Germinal center (tissue), 1 donor: Measurements from ENCODE around the gene CAMTA1.

ENCODE experiments used
- DNase-seq: peaks from one replicate; pipeline ENCODE4 v3.0.0; 2012; ENCODE audit warnings: mixed read lengths, low spot score

The CAMTA1 gene

DNA sequence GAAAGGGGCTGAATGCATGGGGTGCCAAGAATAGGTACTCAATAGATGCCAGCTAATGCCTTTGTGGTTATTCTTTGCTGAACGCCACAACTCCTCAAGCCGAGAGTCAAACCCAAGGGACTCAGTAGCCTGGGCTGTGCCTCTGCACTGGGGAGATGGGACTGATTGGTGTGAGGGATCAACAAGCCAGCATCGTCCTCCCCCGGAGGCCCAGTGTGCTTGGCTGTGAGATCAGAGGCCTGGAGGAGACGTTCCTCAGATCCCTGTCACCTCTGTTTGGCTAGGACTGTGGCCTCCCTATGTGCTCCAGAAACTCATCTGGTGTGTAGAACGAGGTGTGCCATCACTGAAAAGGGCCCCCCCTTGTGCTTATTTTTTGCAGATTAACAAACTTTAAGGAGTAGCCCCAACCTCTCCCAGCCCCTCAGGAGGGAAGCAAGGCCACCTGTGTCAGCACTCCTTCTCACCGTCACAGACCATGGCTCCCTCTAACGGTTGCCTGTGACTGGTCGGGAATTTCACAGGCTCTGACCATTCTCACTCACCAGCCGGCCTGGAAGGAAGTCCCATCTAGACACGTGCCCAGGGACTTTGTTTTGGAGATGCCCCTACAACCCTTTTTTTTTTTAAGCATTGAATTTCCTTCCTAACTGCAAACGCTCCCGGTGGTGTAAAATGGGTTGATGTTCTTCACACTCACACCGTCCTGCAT, 791.8 kb downstream of the CAMTA1 start:
- DNase-seq, result no peak

DNA sequence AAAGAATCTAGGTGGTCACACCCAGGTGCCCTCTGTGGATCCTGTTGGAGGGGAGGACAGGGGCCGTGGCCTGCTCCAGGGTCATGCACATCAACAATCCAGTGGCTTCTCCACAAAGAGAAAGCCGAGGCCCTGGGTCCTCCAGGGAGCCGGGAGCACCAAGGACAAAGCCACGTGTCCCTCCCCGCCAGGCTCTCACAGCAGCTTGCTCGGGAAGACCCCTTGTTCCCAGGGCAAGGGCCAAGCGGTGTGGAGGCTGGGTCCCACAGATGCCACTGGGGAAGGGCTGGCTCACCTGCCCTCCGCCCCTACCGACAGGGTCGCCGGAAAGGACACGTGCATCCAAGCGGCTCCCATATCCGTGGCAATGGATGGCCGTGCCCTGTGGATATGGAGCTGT, 793.0 kb downstream of the CAMTA1 start:
- no peak for DNase-seq

DNA sequence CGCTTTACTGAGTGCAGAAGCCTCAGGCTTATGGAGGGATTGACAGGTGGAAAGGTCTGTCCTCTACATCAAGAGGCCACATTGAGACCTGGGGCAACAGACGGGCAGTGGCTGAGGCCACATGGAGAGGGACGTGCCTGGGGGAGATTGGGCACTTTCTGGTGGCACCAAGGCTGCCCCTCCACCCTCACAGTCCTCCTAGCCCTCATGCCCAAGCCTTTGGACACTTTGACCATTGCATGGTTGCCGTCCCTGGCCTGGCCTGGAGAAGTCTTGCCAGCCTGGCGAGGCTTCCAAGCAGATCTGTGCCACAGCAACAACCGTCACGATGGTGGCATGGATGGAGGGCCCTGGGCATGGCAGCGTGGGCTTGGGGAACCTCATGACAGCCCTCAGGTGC, 793.8 kb downstream of the CAMTA1 start:
- DNase-seq, result no peak

DNA sequence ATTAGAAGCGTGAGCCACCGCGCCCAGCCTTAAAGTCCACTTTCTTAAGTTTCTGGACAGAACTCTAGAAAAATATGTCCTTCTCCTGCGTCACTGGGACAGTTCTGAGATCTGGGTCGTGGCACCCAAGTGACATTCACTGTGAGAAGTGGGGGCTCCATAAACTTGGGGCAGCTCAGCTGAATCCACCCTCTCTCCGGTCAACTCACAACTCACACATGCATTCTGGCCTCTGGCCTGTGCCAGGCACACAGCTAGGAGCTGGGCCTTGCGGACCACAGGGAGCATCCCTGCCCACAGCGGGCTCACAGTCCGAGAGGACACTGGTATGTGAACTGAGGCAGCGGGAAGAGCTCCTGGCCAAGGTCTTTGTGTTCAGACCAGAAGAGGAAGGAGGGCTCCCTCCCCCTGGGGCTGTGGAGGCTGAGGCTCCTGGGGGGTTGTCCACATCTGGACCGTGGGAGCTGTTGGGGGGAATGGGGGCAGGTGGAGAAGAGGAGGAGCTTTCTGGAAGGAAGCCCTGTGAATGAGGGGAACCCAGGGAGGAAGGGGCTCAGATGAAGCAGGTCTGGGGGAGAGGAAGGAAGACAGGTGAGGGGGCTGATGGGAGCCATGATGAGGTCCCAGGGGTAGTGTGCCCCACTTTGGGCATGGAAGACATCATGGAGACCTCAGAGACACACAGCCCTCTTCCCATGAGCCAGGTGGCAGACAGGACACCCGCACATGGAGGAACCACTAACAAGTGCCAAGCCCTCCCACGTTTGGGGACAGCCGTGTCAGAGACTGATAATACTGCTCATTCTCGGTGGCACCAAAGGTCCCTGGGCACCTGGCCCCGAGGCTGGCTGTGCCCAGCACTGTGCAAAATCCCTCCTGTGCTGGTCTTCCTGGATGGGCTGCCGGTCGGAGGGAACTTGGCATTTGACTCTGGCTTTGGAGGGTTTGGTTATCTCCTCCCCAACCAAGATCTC, 794.9 kb downstream of the CAMTA1 start:
- DNase-seq, result no peak

DNA sequence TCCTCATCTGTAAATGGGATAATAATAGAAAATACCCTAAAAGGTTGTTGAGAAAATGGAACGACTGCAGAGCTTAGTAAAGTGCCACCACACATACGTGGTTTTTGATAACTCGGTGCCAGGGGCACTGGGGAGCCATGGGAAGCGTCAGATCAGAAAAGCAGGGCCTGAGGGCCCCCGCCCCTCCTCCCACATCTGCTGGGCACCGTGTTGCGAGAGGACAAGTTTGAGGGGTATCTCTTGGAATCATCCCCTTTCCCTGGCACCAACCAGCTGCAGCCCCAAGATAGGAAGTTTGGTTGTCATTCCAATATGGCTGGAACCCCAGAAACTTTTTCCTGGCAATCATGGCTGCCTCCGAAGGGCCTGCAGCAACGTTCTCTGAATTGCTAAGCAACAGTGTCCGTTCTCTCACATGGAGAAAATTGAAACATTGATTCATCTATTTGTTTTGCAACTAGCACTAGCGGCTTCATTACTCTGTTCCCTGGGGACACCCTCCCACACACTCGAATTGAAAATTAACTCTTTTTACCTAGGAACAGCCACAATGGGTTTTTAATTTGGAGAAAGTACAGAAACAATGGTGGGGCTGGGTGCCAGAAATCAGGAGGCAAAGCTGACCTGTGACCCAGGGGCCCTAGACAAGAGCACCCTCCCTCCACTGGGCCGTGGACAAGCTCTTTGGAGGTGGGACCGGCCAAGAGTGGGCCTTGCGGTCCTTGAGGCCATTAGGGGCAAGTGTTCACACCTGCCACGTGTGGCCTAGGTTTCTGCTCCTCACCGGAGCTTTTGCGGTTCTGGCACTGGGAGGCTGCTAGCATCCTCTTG, 795.9 kb downstream of the CAMTA1 start:
- DNase-seq, result no peak

DNA sequence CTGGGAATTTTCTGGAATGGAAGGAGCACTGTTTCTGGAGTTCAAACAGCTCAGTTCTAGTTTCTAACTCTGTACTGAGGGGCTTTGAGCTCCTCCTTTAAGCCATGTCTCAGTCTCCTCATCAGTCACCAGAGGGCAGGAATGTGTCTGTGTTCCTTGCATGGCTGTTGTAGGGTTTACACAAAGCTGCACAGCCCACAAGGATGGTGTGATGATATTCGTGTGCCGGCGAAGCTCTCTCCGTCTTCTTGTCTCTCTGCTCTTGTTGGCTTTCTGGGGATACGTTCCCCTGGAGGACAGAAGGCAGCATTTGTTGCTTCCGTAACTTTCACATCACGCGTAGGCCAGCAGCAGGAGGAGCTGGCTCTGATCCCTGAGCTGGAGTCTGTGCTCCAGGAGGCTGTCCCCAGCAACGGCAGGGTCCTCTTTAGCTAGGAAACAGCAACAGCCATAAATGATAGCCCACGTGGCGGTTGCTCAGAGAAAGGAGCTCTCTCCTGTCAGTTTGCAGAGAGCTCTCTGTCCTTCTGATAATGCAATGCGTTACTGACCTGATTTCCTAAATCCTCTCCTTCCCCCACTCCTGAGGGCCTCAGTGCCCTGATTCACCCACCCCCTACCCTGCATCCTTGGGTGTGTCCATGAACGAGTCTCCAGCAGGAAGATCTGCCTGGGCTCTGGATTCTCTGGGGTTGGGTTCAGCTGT, 796.7 kb downstream of the CAMTA1 start:
- no peak for DNase-seq

DNA sequence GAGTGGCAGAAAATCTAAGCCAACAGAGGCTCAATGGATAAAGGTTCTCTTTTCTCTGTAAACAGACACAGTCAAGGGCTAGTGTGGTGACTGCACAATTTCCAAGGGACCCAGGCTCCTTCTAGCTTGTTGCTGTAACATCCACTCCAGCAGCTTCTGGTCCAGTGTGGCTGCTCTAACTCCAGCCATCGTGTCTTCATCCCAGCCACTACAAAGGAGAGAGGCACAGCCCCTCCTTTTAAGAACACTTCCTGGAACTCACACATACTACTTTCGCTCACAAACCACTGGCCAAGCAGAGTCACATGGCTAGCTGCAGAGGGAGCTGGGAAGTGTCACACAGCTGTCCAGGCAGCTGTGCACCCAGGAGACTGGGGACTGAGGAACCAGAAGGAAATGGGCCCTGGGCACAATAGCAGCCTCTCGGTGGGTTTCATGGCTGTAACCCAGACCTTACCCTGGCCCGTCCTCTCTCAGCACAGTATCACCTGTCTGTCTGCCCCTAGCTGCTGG, 797.3 kb downstream of the CAMTA1 start:
- no peak for DNase-seq

DNA sequence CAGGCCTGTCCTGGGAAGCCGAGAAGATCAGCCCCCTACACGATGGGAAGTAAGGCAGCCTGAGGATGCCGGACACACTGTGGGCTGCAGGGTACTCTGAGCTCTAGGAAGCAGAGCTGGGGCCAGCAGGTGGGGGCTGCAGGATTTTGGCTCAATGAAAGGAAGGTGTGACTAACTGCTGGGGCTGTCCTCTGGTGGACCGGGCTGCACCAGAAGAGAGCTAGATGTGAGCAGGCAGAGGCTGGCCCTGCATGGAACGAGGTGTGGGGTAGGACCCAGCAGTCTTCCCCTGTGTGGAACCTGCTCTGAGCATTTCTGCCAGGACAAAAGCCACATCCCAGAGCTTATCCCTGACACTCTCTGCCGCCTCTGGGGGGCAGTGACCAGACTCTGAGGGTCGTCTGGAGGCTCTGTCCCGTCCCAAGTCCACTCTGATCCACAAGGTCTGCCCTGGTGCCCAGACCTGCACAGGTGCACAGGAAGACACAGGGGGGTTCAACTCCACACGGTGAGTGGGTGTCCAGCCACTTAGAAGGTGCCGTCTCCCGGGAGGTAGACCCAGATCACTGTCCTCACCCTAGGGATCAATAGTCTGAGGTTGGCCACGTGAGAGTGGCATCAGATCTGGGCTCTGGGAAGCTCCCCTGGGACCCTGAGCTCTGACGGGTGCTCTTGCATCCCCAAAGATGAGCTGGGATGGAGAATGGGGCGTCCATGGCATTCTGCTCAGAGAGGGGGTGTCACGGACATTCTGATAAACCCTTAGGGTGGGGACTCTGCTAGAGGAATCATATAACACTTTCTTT, 798.2 kb downstream of the CAMTA1 start:
- no peak for DNase-seq

DNA sequence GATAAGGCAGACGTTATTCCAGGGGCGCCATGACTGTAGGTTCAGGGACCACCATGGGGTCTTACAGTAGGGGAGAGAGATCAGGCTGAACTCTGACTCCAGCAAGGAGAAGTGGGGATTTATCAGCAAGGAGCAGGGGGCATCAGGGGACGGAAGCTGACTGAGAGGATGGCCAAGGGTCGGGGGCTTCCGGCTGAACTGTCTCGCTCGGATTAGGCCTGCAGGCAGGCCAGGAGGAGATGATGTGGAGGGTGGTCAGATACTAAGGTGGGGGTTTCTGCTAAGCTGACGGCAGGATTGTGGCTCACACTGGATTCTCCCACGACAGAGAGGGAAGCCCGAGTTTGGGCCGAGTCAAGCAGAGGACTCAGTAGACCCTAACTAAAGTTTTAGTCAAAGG, 798.9 kb downstream of the CAMTA1 start:
- no peak for DNase-seq

DNA sequence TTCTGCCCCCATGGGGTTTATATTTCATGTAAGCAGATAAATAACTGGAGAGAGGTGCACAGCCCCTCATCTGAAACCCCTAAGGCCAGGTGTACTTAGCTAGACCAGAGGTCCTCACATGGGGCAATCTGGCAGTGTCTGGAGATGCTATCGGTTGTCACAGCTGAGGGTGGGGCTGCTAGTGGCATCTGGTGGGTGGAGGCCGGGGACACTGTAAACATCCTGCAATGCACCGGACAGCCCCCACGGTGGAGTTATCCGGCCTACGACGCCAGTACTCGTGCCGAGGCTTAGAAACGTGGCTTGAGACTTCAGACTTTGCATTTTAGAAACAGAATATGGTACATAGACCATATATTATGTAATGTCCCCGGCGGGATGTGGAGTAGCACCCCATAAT, 799.4 kb downstream of the CAMTA1 start:
- no peak for DNase-seq

DNA sequence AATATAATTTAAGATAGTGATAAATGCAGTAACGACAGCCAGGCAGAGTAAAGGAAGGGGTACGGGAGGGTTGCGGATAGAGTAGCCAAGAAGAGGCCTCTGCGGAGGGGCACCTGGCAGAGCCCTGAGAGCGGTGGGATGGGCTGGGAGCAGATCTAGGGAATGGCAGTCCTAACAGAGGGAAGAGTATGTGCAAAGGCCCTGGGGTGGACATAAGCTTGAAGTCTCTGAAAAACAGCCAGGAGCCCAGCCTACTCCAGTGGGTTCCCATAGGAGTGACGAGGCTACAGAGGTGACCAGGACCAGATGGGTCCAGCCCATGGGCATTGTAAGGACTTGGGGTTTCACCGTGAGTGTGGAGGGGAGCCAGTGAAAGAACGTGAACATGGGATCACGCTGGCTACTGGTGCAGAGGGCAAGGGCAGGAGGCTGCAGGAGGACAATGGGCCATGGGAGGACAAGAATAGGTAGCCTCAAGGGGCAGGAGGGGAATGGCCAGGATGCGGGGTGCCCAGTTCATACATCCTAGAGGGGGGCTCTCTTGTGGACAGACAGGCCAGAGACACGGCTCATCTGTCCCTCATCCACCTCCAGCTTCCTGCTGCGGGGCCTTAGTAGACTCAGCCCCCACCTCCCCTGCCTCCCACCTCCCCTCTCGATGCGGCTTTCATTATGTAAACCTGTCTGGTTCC, 800.1 kb downstream of the CAMTA1 start:
- no peak for DNase-seq

DNA sequence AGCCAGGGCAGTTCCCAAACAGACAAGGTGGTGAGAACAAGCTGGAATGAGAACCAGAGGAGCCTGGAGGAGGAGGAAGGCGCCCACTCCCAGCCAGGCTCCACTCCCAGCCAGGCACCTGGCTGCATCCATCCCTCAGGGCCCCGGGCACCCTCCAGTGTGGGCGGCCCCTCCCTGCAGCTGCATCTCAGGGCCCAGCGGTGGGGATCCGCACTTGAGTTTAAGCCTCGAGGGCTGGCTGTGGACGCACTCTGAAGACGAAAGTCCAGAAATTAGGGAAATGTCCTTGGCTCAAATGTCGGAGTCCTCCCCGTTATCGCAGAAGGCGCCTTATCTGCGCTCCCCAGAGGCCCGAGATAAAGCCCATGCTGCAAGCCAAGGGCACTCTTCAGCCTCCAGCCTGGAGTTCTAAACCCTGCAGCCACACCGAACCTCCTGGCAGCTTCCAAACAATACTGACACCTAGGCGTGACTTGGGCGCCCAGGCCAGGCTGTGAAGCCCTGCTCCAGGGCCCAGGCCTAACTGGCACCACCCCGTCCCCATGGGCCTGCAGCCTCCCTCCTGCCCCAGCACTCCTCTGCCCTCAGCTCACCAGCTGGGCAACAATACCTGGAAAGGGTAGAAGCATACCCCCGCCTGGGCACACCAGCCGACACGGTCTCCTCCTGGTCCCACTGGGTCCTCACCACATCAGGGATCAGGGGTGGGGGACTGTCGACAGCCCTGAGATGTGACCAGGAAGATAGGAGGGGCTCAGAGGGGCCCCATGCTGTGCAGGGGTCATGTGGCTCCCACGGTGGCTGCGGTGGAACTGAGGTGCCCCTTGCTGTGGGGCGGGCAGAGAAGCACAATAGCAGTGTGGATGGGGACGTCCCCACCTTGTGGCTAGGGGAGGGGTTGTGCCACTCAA, 801.0 kb downstream of the CAMTA1 start:
- no peak for DNase-seq

DNA sequence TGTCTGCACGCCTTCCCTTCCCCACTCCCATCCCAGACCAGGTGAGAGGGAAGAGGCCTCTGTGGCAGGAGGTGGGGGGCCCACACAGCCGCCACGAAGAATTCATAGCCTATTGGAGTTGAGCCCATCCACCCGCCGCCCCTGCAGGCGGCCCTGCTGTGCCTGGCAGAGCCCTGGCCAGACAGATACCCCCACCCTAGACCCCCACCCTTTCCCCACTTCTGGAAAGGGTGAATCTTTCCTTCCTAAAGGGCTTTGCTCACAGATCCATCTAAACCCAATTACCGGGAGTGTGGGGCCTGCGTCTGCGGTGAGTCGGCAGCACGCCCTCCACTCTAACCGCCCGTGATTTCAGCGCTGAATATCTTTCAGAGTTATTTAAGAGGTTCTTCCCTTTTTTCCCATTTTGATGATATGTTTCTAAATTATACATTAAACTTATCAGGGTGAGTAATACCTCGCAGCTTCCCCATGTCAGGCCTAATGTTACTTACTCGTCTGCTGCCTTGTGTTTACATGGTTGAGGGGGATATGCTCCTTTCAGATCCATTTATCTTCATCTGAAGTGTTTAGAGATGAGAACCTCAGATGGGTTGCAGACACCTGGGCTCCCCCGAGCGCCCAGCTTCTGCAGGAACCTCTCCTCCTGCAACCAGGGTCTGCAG, 802.0 kb downstream of the CAMTA1 start:
- no peak for DNase-seq

DNA sequence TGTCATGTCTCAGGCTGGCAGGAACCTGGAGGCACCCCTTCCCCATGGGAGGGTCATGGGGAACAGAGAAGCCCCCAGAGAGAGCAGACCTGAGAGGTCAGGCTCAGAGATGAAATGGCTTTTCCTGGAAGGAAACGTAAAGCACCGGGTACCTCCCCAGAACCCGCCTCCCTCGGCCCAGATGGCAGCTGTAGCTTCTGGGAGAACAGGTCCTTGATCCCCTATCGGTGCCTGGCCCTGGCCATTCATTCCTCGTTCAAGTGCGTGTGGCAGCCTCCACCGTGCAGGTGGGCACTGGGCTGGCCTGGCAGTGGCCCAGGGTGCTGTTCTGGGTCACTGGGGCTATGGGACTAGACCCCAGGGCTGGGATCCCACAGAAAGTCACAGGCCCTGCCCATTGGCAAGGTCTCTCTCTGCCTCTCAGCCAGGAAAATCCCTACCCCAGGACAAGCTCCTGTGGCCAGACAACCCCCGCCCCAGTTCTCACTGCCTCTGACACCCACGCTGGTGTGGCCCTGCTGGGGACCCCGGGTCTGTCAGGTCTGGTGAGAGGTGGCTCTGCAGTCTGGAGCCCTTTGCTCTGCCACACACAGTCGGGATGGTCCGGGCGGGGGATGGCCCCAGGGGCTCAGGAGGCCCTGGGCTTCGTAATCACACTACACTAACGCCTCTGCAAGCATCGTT, 802.7 kb downstream of the CAMTA1 start:
- no peak for DNase-seq

DNA sequence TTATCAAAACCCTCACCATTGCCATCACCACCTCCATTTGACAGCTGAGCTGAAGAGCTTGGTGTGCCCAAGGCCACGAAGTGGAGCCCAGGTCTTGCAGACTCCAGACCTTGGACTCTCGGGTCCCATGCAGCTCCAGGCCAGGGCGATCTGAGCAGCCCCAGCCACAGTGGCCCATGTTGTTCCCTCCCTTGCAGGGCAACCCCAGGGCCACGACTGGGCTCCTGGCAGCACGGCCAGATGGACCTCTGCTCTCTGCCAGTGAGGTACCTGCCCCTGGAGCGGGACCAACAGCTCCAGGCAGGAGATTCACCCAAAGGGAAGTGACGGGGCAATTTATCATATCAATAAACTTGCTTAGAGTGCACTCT, 803.2 kb downstream of the CAMTA1 start:
- no peak for DNase-seq

DNA sequence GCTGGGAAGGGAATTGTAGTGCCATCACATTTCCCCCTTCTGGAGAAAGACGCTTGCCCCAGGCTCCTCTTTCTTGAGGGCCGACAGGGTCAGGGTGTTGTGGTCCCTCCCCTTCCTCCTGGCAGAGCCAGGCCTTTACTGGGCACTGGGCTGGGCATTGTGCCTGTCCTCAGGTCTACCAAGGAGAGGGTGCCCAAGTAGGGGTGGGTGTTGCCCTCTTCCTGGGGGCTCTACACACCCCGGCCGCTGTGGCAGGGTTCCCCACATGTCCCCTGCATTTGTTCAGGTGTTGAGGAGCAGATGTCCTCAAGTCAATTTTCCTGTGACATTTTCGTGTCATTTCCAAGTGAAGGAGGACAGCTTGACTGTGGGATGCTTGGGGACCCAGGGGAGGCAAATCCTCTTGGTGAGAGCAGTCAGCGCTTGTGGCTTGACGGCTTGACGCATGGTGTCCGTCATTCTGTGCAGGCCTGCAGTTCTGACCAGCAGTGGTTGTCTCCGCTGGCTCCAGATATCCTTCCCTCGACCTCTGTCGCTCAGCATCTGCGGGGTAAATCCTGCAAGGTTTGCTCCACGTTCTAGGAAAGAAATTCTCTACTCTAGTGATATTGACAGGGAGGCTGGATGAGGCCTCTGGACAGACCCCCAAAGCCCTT, 804.0 kb downstream of the CAMTA1 start:
- no peak for DNase-seq

DNA sequence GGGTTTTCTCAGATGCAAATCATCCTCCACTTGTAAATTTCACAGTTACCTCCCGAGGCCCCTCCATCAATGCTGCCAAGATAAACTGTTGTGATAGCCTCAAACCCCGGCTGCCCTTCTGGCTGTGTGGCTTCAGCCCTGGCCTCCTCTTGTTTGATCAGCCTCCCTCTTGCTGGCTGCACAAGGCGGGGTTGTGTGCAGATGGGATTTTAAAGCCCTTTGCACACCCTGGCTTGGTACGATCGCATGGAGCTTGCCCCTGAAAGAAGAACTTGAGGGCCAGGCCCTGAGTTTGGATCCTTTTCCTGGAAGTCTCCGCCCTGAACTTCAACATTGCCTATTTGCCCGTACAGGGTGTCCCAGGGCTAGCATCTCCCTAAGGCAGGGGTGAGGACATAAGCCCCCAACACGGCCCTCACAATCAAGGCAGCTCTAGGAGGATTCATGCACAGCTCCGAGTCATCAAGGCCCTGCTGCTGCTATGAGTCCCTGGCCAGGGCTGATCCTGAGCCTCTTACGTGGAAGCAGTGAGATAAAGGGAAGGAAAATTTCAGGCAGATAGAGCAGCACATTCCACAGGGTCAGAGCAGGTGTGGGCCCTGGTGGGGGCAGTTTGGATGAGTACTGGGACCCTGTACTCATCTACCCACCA, 804.6 kb downstream of the CAMTA1 start:
- no peak for DNase-seq
